GM23338 (cell line): Measurements from ENCODE around the gene SORBS1. TPM values are rescaled to one million over a fixed set of nuclear protein-coding genes. Genes with fewer than 3 reads are reported as not detected.
A peak's percentile ranks its signal among the peaks of the same experiment; 100 is the strongest.

Experiments used
- ATAC-seq: fragments of 200-7000 bp; cut with Tn5 transposase; 3 replicates; pipeline ENCODE4 v1.9.1; 2020
- DNase-seq: peaks from one replicate; pipeline ENCODE4 v3.0.0-alpha.2; 2015; ENCODE audit warnings: low spot score
- H2AFZ ChIP-seq: fragments of 200-600 bp; sonication (generic); 2 replicates; pipeline ENCODE4 v1.8.0; 2016; ENCODE audit warnings: antibody characterized with exemption, mild to moderate bottlenecking, moderate library complexity
- H3F3A ChIP-seq: fragments of 200-600 bp; sonication (generic); replicated peaks from 2 replicates; pipeline ENCODE4 v1.8.0; 2017; ENCODE audit warnings: antibody characterized with exemption, mixed run types, low read depth
- H3K27ac ChIP-seq: fragments of 200-600 bp; sonication (generic); 2 replicates; pipeline ENCODE4 v1.6.1; 2016; ENCODE audit warnings: low read depth
- H3K27me3 ChIP-seq: fragments of 200-600 bp; sonication (generic); 2 replicates; pipeline ENCODE4 v1.8.0; 2016; ENCODE audit warnings: mild to moderate bottlenecking, mixed run types, moderate library complexity; ENCODE audit not compliant: insufficient read depth
- H3K36me3 ChIP-seq: fragments of 200-600 bp; sonication (generic); 2 replicates; pipeline ENCODE4 v1.8.0; 2016; ENCODE audit warnings: mild to moderate bottlenecking; ENCODE audit not compliant: insufficient read depth
- H3K4me1 ChIP-seq: fragments of 200-600 bp; sonication (generic); 2 replicates; pipeline ENCODE4 v1.8.0; 2016; ENCODE audit warnings: mild to moderate bottlenecking, moderate library complexity; ENCODE audit not compliant: insufficient read depth
- H3K4me2 ChIP-seq: fragments of 200-600 bp; sonication (generic); 2 replicates; pipeline ENCODE4 v1.7.1; 2017; ENCODE audit warnings: mixed run types
- H3K4me3 ChIP-seq: fragments of 200-600 bp; sonication (generic); 2 replicates; pipeline ENCODE4 v1.6.1; 2016; ENCODE audit warnings: mixed run types
- H3K79me2 ChIP-seq: fragments of 200-600 bp; sonication (generic); replicated peaks from 2 replicates; pipeline ENCODE4 v1.8.0; 2017; ENCODE audit warnings: mild to moderate bottlenecking; ENCODE audit not compliant: insufficient read depth
- H3K9me2 ChIP-seq: fragments of 200-600 bp; sonication (generic); 2 replicates; pipeline ENCODE4 v1.8.0; 2017; ENCODE audit not compliant: insufficient read depth
- H4K20me1 ChIP-seq: fragments of 200-600 bp; sonication (generic); replicated peaks from 2 replicates; pipeline ENCODE4 v1.8.0; 2017; ENCODE audit warnings: mild to moderate bottlenecking; ENCODE audit not compliant: insufficient read depth
- H3K27ac Mint-ChIP-seq: 2 replicates; pipeline ENCODE4 v1.8.0; 2020; ENCODE audit warnings: inconsistent platforms, mild to moderate bottlenecking, moderate library complexity, mixed read lengths
- H3K27me3 Mint-ChIP-seq: 3 replicates; pipeline ENCODE4 v1.8.0; 2022; ENCODE audit warnings: low read depth, mild to moderate bottlenecking, moderate library complexity, mixed read lengths, inconsistent platforms; ENCODE audit not compliant: insufficient read depth, poor library complexity
- H3K36me3 Mint-ChIP-seq: 3 replicates; pipeline ENCODE4 v1.8.0; 2021; ENCODE audit warnings: low read depth, mild to moderate bottlenecking, inconsistent platforms, moderate library complexity, mixed read lengths
- H3K4me1 Mint-ChIP-seq: 3 replicates; pipeline ENCODE4 v1.8.0; 2020; ENCODE audit warnings: mild to moderate bottlenecking, inconsistent platforms, mixed read lengths
- H3K4me3 Mint-ChIP-seq: 3 replicates; pipeline ENCODE4 v1.8.0; 2021; ENCODE audit warnings: moderate library complexity, mild to moderate bottlenecking, inconsistent platforms, mixed read lengths
- H3K9me3 Mint-ChIP-seq: 3 replicates; pipeline ENCODE4 v1.8.0; 2020; ENCODE audit warnings: moderate library complexity, mild to moderate bottlenecking, inconsistent platforms, mixed read lengths
- CREB1 ChIP-seq: fragments of 250-450 bp; sonication (Bioruptor Pico); IDR thresholded peaks from 2 replicates; pipeline ENCODE4 v1.5.0; 2020; ENCODE audit warnings: low read depth, mild to moderate bottlenecking, moderate library complexity
- ETS1 ChIP-seq: IDR thresholded peaks from 2 replicates; pipeline ENCODE4 v1.6.1; 2016; ENCODE audit warnings: antibody characterized with exemption
- EZH2 ChIP-seq: fragments of 200-600 bp; sonication (generic); IDR thresholded peaks from one replicate; pipeline ENCODE4 v1.8.0; 2017; ENCODE audit warnings: antibody characterized with exemption, mild to moderate bottlenecking, low read depth; ENCODE audit not compliant: unreplicated experiment
- EZH2phosphoT487 ChIP-seq: fragments of 200-600 bp; sonication (generic); IDR thresholded peaks from one replicate; pipeline ENCODE4 v1.8.1; 2018; ENCODE audit warnings: antibody characterized with exemption; ENCODE audit not compliant: unreplicated experiment
- JUNB ChIP-seq: IDR thresholded peaks from one replicate; pipeline ENCODE4 v1.6.1; 2016; ENCODE audit warnings: antibody characterized with exemption; ENCODE audit not compliant: unreplicated experiment
- NANOG ChIP-seq: IDR thresholded peaks from 2 replicates; pipeline ENCODE4 v1.6.1; 2016; ENCODE audit warnings: antibody characterized with exemption, borderline replicate concordance
- POLR2AphosphoS5 ChIP-seq: IDR thresholded peaks from 2 replicates; pipeline ENCODE4 v1.6.1; 2016; ENCODE audit warnings: antibody characterized with exemption, low read depth
- REST ChIP-seq: IDR thresholded peaks from one replicate; pipeline ENCODE4 v1.6.1; 2018; ENCODE audit warnings: antibody characterized with exemption; ENCODE audit not compliant: unreplicated experiment
- STAT1 ChIP-seq: IDR thresholded peaks from one replicate; pipeline ENCODE4 v1.6.1; 2016; ENCODE audit warnings: antibody characterized with exemption; ENCODE audit not compliant: unreplicated experiment
- ZNF114 ChIP-seq: fragments of 250-450 bp; sonication (Bioruptor Pico); IDR thresholded peaks from 2 replicates; pipeline ENCODE4 v1.5.0; 2020; ENCODE audit warnings: mild to moderate bottlenecking, moderate library complexity
- ZNF331 ChIP-seq: fragments of 250-450 bp; sonication (Bioruptor Pico); IDR thresholded peaks from 2 replicates; pipeline ENCODE4 v1.5.0; 2020; ENCODE audit warnings: low read depth, mild to moderate bottlenecking, moderate library complexity
- polyA plus RNA-seq: library from polyadenylated mRNA; unstranded; fragments of >200 nt; fragmentation: Nextera tagmentation; extraction: Ambion mirVana; gene quantifications from 2 replicates; pipeline ENCODE4 v1.2.1, GENCODE V29; 2016
- total RNA-seq: library from RNA; depleted of rRNA; stranded (reverse); fragments of >200 nt; shearing (Covaris generic); gene quantifications from 2 replicates; pipeline ENCODE4 v1.2.3, GENCODE V29; 2014
- TF ChIP-seq, protein P1 (sequence below), 2 experiments: fragments of 200-600 bp in 1 of 2; sonication (generic) in 1 of 2; conservative IDR thresholded peaks; 2 replicates each; pipeline versions ENCODE4 v1.5.1 to v1.6.1; 2016 to 2017; ENCODE audit warnings: antibody characterized with exemption in 2 of 2, low read depth in 2 of 2, mild to moderate bottlenecking in 2 of 2, moderate library complexity in 1 of 2

The SORBS1 gene
- total and polyA plus RNA-seq, 2 experiments from 2014 or later, result 47.7 to 51.5 TPM

DNA sequence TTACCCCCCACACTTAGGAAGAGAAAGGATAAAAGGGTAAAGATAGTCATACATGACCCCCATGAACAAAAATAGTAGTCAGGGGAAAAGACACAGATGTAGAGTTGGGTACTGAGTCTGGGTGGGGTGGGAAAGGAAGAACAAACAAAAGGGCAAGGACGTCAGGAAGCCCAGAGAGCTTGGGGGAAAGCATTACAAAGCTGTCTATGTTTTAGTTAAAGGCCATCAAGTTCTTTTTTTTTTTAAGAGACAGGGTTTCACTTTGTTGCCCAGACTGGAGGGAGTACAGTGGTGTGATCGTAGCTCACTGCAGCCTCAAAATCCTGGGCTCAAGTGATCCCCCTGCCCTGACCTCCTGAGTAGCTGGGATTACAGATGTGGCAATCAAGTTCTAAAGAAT is 172.0 kb downstream of the SORBS1 start (continued):
- TF ChIP-seq ETS1, result no peak
- TF ChIP-seq NANOG, result no peak
- TF ChIP-seq EZH2phosphoT487, result no peak
- TF ChIP-seq STAT1, result no peak
- TF ChIP-seq, protein P1, sequence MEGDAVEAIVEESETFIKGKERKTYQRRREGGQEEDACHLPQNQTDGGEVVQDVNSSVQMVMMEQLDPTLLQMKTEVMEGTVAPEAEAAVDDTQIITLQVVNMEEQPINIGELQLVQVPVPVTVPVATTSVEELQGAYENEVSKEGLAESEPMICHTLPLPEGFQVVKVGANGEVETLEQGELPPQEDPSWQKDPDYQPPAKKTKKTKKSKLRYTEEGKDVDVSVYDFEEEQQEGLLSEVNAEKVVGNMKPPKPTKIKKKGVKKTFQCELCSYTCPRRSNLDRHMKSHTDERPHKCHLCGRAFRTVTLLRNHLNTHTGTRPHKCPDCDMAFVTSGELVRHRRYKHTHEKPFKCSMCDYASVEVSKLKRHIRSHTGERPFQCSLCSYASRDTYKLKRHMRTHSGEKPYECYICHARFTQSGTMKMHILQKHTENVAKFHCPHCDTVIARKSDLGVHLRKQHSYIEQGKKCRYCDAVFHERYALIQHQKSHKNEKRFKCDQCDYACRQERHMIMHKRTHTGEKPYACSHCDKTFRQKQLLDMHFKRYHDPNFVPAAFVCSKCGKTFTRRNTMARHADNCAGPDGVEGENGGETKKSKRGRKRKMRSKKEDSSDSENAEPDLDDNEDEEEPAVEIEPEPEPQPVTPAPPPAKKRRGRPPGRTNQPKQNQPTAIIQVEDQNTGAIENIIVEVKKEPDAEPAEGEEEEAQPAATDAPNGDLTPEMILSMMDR (conservative IDR thresholded peaks at IDR 0.05; ENCODE audit: low read depth in 2 of 2), result no peak

GRCh38 chr10:95388539-95388938 is 172.6 kb downstream of the SORBS1 start:
- no peak for ATAC-seq
- no peak for DNase-seq
- no peaks in the 10 kb centered on the region for H3K79me2 ChIP-seq
- H2AFZ ChIP-seq, result no peak overlapping the region
- H3K4me3 ChIP-seq, result no peak overlapping the region
- 0 out of 2 replicates have a peak, but pooled peaks cover 2% of the 10 kb centered on the region for H3K9me2 ChIP-seq
- H4K20me1 ChIP-seq, result peaks cover 4% of the 10 kb centered on the region; the same call in 1 of the 2 replicates
- peaks cover 2% of the 10 kb centered on the region; the same call in 1 of the 3 replicates for H3K36me3 Mint-ChIP-seq
- peaks cover 10% of the 10 kb centered on the region for H3K27me3 Mint-ChIP-seq
- H3K4me1 Mint-ChIP-seq, result peaks cover 15% of the 10 kb centered on the region
- H3F3A ChIP-seq, result no peaks in the 10 kb centered on the region
- H3K27me3 ChIP-seq, result no peaks in the 10 kb centered on the region
- no peak overlapping the region for H3K4me2 ChIP-seq
- peak overlapping the region; percentile 80; the same call in 1 of the 2 replicates for H3K27ac ChIP-seq
- no peak overlapping the region for H3K27ac Mint-ChIP-seq
- H3K4me1 ChIP-seq, result no peaks in the 10 kb centered on the region
- peaks cover 7% of the 10 kb centered on the region for H3K36me3 ChIP-seq
- H3K9me3 Mint-ChIP-seq, result no peaks in the 10 kb centered on the region; the same call in 2 of the 3 replicates
- H3K4me3 Mint-ChIP-seq, result no peak overlapping the region
- no peak for TF ChIP-seq CREB1 (CRISPR knock-in tag)
- TF ChIP-seq JUNB, result no peak
- TF ChIP-seq NANOG, result no peak
- TF ChIP-seq EZH2, result no peak
- TF ChIP-seq STAT1, result no peak
- TF ChIP-seq, protein P1 (conservative IDR thresholded peaks at IDR 0.05; ENCODE audit: low read depth in 2 of 2), result no peak
- TF ChIP-seq REST, result no peak
- no peak for TF ChIP-seq ZNF331 (CRISPR knock-in tag)
- no peak for TF ChIP-seq ZNF114 (CRISPR knock-in tag)
- no peak for TF ChIP-seq POLR2AphosphoS5
- TF ChIP-seq ETS1, result no peak
- TF ChIP-seq EZH2phosphoT487, result no peak
